Breast epithelium (tissue), 4 donors: ENCODE results near the gene KRABD2.
"Not testable (repeated sequence)": the region's sequence is repeated elsewhere in the genome, so short reads cannot be mapped to it uniquely, and the experiment has no call there.

ENCODE experiments used
- DNase-seq, 2 donors: peaks; one replicate each; pipeline ENCODE4 v3.0.0-alpha.2; 2019; ENCODE audit warnings: low spot score in 2 of 2
- H3K27ac ChIP-seq, 2 donors: fragments of 200-600 bp; sonication (generic) in 1 of 2; one replicate each; pipeline ENCODE4 v1.5.1; 2016 to 2019; ENCODE audit warnings: mild to moderate bottlenecking in 1 of 2
- H3K27me3 ChIP-seq, 2 donors: fragments of 200-600 bp; sonication (generic) in 1 of 2; one replicate each; pipeline versions ENCODE4 v1.5.1 to v1.6.0; 2017 to 2019; ENCODE audit warnings: control low read depth in 1 of 2, mild to moderate bottlenecking in 1 of 2
- H3K36me3 ChIP-seq: fragments of 200-600 bp; one replicate; pipeline ENCODE4 v1.5.1; 2019
- H3K4me1 ChIP-seq, 2 donors: fragments of 200-600 bp; sonication (generic); one replicate each; pipeline ENCODE4 v1.5.1; 2016 to 2019; ENCODE audit warnings: control low read depth in 1 of 2
- H3K4me3 ChIP-seq, 3 donors: fragments of 200-600 bp; sonication (generic); 1 replicate in 2 of 3; 2 replicates in 1 of 3; pipeline ENCODE4 v1.5.1; 2016 to 2019; ENCODE audit warnings: mild to moderate bottlenecking in 3 of 3, moderate library complexity in 2 of 3
- H3K9me3 ChIP-seq, 2 donors: fragments of 200-600 bp; sonication (generic) in 1 of 2; one replicate each; pipeline ENCODE4 v1.5.1; 2016 to 2019; ENCODE audit warnings: control low read depth in 1 of 2
- POLR2A ChIP-seq: fragments of 450-650 bp; IDR thresholded peaks from one replicate; pipeline ENCODE4 v1.6.1; 2016; ENCODE audit warnings: antibody characterized with exemption, mild to moderate bottlenecking, moderate library complexity
- POLR2AphosphoS5 ChIP-seq, 3 donors: sonication (generic); formaldehyde crosslinking; IDR thresholded peaks; one replicate each; pipeline ENCODE4 v1.6.1; 2017; ENCODE audit warnings: antibody characterized with exemption in 3 of 3
- intact Hi-C: fragments of 100-400 bp; cut with DNase I; formaldehyde crosslinking; loops from one replicate; pipeline ENCODE4 v1.15.1; 2023; ENCODE audit warnings: low total_unique reads
- TF ChIP-seq, protein P1 (sequence below), 3 donors: fragments of 450-650 bp; IDR thresholded peaks; one replicate each; pipeline ENCODE4 v1.5.1; 2016 to 2017; ENCODE audit warnings: antibody characterized with exemption in 3 of 3, mild to moderate bottlenecking in 3 of 3, moderate library complexity in 3 of 3

KRABD2 gene

DNA sequence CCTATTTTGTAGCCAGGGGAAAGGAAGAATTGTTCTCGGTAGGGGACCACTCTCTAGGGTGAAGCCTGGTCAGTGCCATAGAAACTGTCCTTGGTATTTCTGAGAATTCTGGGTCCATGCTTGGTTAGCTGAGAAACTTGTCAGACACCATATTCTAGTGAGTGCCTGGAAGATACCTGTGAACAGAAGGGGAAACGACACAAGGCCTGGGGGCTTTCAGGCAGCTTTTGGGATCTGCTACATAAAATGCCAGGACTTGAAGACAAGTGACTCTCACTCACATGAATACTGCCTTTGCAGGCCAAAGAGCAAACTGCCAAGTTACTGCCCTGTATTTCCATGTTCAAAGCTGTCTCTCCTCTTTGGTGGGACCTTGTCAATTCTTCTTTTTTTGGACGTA lies 18.6 kb downstream of the KRABD2 start:
- H3K36me3 ChIP-seq, result no peaks in the 10 kb centered on the region
- no peak for DNase-seq

GRCh38 chr17:8354236-8354635 lies 22.3 kb downstream of the KRABD2 start:
- H3K27me3 ChIP-seq, result no peaks in the 10 kb centered on the region

More for the DNA sequence above, 18.6 kb downstream of the KRABD2 start:
- H3K4me3 ChIP-seq, result no peak overlapping the region
- H3K4me1 ChIP-seq, result no peaks in the 10 kb centered on the region
- TF ChIP-seq, protein P1, sequence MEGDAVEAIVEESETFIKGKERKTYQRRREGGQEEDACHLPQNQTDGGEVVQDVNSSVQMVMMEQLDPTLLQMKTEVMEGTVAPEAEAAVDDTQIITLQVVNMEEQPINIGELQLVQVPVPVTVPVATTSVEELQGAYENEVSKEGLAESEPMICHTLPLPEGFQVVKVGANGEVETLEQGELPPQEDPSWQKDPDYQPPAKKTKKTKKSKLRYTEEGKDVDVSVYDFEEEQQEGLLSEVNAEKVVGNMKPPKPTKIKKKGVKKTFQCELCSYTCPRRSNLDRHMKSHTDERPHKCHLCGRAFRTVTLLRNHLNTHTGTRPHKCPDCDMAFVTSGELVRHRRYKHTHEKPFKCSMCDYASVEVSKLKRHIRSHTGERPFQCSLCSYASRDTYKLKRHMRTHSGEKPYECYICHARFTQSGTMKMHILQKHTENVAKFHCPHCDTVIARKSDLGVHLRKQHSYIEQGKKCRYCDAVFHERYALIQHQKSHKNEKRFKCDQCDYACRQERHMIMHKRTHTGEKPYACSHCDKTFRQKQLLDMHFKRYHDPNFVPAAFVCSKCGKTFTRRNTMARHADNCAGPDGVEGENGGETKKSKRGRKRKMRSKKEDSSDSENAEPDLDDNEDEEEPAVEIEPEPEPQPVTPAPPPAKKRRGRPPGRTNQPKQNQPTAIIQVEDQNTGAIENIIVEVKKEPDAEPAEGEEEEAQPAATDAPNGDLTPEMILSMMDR (IDR thresholded peaks at IDR 0.05), result no peak
- TF ChIP-seq POLR2A, result no peak
- TF ChIP-seq POLR2AphosphoS5 (IDR thresholded peaks at IDR 0.05), result no peak
- no peak overlapping the region for H3K27ac ChIP-seq
- H3K27me3 ChIP-seq, result no peaks in the 10 kb centered on the region
- H3K9me3 ChIP-seq, result no peaks in the 10 kb centered on the region
- intact Hi-C loops, result no loop called here

DNA sequence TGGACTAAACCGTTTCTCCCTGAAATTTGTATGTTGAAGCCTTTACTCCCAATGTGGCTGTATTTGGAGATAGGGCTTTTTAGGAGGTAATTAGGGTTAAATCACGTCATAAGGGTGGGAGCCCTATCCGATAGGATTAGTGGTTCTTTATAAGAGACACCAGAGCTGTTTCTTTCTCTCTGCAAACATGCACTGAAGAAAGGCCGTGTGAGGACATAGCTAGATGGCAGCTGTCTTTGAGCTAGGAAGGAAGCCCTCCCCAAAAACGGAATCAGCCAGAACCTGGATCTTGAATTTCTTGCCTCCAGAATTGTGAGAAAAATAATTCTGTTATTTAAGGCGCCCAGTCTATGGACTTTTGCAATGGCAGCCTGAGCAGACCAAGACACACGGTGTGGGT lies 22.8 kb downstream of the KRABD2 start:
- no peaks in the 10 kb centered on the region for H3K4me1 ChIP-seq
- no peak overlapping the region for H3K27ac ChIP-seq
- no peak for TF ChIP-seq POLR2A
- TF ChIP-seq POLR2AphosphoS5 (IDR thresholded peaks at IDR 0.05), result no peak
- TF ChIP-seq, protein P1 (IDR thresholded peaks at IDR 0.05), result no peak
- no peaks in the 10 kb centered on the region for H3K9me3 ChIP-seq
- no peaks in the 10 kb centered on the region for H3K27me3 ChIP-seq
- no peak overlapping the region for H3K4me3 ChIP-seq
- no peak for DNase-seq
- intact Hi-C loops, result no loop called here
- no peaks in the 10 kb centered on the region for H3K36me3 ChIP-seq

More at GRCh38 chr17:8354236-8354635, 22.3 kb downstream of the KRABD2 start:
- no peak for DNase-seq
- H3K4me3 ChIP-seq, result no peak overlapping the region
- no peaks in the 10 kb centered on the region for H3K36me3 ChIP-seq
- H3K9me3 ChIP-seq, result no peaks in the 10 kb centered on the region
- TF ChIP-seq POLR2A, result no peak
- TF ChIP-seq, protein P1 (IDR thresholded peaks at IDR 0.05), result no peak
- TF ChIP-seq POLR2AphosphoS5 (IDR thresholded peaks at IDR 0.05), result no peak
- H3K27ac ChIP-seq, result no peak overlapping the region
- H3K4me1 ChIP-seq, result no peaks in the 10 kb centered on the region
- intact Hi-C loops, result no loop called here

GRCh38 chr17:8350339-8350738 lies 26.2 kb downstream of the KRABD2 start:
- no peaks in the 10 kb centered on the region for H3K36me3 ChIP-seq
- no peaks in the 10 kb centered on the region for H3K27me3 ChIP-seq
- intact Hi-C loops, result no loop called here
- H3K9me3 ChIP-seq, result no peaks in the 10 kb centered on the region
- no peaks in the 10 kb centered on the region for H3K4me1 ChIP-seq
- DNase-seq, result no peak
- no peak for TF ChIP-seq POLR2A
- TF ChIP-seq POLR2AphosphoS5 (IDR thresholded peaks at IDR 0.05), result no peak
- TF ChIP-seq, protein P1 (IDR thresholded peaks at IDR 0.05), result no peak
- no peak overlapping the region for H3K4me3 ChIP-seq
- H3K27ac ChIP-seq, result no peak overlapping the region

DNA sequence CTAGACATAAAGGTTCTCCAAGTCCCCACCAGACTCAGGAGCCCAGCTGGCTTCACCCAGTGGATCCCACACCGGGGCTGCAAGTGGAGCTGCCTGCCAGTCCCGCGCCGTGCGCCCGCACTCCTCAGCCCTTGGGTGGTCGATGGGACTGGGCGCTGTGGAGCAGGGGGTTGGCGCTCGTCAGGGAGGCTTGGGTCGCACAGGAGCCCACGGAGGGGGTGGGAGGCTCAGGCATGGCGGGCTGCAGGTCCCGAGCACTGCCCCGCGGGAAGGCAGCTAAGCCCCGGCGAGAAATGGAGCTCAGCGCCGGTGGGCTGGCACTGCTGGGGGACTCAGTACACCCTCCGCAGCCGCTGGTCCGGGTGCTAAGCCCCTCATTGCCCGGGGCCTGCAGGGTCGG lies 29.5 kb downstream of the KRABD2 start:
- DNase-seq, H3K36me3 ChIP-seq, H3K9me3 ChIP-seq, H3K27me3 ChIP-seq, intact Hi-C loops, H3K4me1 ChIP-seq: not testable (repeated sequence)
- Histone ChIP-seq H3K4me3 (peak overlapping the region in 1 of 3 donors; percentile 20), H3K27ac (peak overlapping the region in 1 of 2 donors; percentile 90)
